Lower lobe of right lung (tissue), 2 donors: ENCODE results near the gene TNIP2. TPM values are rescaled to one million over a fixed set of nuclear protein-coding genes. Genes with fewer than 3 reads are reported as not detected.
"Not testable (repeated sequence)": the region's sequence is repeated elsewhere in the genome, so short reads cannot be mapped to it uniquely, and the experiment has no call there.

Experiments
- ATAC-seq, 2 donors: fragments of 200-7000 bp; cut with Tn5 transposase; one replicate each; pipeline ENCODE4 v1.9.1; 2020 to 2022; ENCODE audit warnings: mild to moderate bottlenecking in 2 of 2, moderate library complexity in 2 of 2
- DNase-seq: peaks from one replicate; pipeline ENCODE4 v3.0.0-alpha.2; 2020
- H3K27ac ChIP-seq: fragments of 200-600 bp; one replicate; pipeline ENCODE4 v1.8.0; 2022
- H3K27me3 ChIP-seq: fragments of 200-600 bp; one replicate; pipeline ENCODE4 v1.8.0; 2022; ENCODE audit warnings: low read depth
- H3K36me3 ChIP-seq: fragments of 200-600 bp; one replicate; pipeline ENCODE4 v1.8.0; 2022; ENCODE audit warnings: mild to moderate bottlenecking
- H3K4me1 ChIP-seq: fragments of 200-600 bp; one replicate; pipeline ENCODE4 v1.8.0; 2022
- H3K4me3 ChIP-seq: fragments of 200-600 bp; one replicate; pipeline ENCODE4 v1.8.0; 2022; ENCODE audit warnings: mild to moderate bottlenecking
- H3K9me3 ChIP-seq: fragments of 200-600 bp; one replicate; pipeline ENCODE4 v1.8.0; 2022
- intact Hi-C: fragments of 100-400 bp; cut with DNase I; formaldehyde crosslinking; loops from one replicate; pipeline ENCODE4 v1.11.0; 2022
- total RNA-seq: library from RNA; stranded (reverse); fragmentation: NEBNext Ultra II Directional; extraction: Animal tissue kit (Norgen Biotek cat#: 25700); gene quantifications from one replicate; pipeline ENCODE4 v1.2.1, GENCODE V29; 2021
- TF ChIP-seq, protein P1 (sequence below): fragments of 200-600 bp; IDR thresholded peaks from one replicate; pipeline ENCODE4 v1.8.0; 2022; ENCODE audit warnings: antibody characterized with exemption, mild to moderate bottlenecking
- donor health status: DM: no; HTN: yes; CAD: no; lungs with severe emphysema.

TNIP2 gene
- total RNA-seq, 1 donor from 2014 or later: 36.7 TPM

- intact Hi-C loops: no loop called here
- no peak overlapping the region for H3K4me3 ChIP-seq
- ATAC-seq (peak in 1 of 2 donors; percentile 8), DNase-seq (no peak)
- H3K36me3 ChIP-seq: peaks cover 39% of the 10 kb centered on the region
- no peaks in the 10 kb centered on the region for H3K27me3 ChIP-seq
- peaks cover 6% of the 10 kb centered on the region for H3K9me3 ChIP-seq
- H3K4me1 ChIP-seq: no peaks in the 10 kb centered on the region
- TF ChIP-seq, protein P1, sequence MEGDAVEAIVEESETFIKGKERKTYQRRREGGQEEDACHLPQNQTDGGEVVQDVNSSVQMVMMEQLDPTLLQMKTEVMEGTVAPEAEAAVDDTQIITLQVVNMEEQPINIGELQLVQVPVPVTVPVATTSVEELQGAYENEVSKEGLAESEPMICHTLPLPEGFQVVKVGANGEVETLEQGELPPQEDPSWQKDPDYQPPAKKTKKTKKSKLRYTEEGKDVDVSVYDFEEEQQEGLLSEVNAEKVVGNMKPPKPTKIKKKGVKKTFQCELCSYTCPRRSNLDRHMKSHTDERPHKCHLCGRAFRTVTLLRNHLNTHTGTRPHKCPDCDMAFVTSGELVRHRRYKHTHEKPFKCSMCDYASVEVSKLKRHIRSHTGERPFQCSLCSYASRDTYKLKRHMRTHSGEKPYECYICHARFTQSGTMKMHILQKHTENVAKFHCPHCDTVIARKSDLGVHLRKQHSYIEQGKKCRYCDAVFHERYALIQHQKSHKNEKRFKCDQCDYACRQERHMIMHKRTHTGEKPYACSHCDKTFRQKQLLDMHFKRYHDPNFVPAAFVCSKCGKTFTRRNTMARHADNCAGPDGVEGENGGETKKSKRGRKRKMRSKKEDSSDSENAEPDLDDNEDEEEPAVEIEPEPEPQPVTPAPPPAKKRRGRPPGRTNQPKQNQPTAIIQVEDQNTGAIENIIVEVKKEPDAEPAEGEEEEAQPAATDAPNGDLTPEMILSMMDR: no peak
- no peak overlapping the region for H3K27ac ChIP-seq
These were observed 23.6 kb downstream of the TNIP2 start for GRCh38 chr4:2732526-2732925.

DNA sequence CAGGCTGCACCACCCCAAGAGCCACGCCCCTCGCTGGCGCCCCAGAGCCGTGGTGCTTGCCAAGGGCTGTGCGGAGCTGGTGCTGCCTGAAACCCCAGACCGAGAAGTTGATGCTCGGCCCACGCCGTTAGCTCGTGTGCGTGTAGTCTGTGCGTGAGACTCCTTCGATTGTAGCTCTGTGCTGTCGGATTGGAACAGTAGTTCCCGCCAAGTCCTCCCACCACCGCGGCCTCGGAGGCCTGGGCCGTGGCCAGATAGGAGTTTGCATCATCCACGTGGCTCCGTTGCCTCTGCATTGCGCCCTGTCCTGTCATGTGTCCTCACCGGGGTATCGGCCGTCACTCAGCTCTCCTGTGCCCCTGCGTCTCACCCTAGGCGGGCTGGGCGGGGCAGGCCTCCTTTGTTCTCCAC, 24.2 kb downstream of the TNIP2 start:
- DNase-seq (no peak), ATAC-seq (peak in 1 of 2 donors; percentile 31)
- intact Hi-C loops: no loop called here
- Histone ChIP-seq H3K4me3 (no peak overlapping the region), H3K27ac (no peak overlapping the region), H3K27me3 (no peaks in the 10 kb centered on the region), H3K4me1 (no peaks in the 10 kb centered on the region), H3K36me3 (peaks cover 39% of the 10 kb centered on the region), H3K9me3 (peaks cover 6% of the 10 kb centered on the region)
- TF ChIP-seq, protein P1: no peak

GRCh38 chr4:2729533-2729875, 26.6 kb downstream of the TNIP2 start:
- H3K27ac ChIP-seq: no peak overlapping the region
- DNase-seq (no peak), ATAC-seq (no peak)
- H3K36me3 ChIP-seq: peaks cover 55% of the 10 kb centered on the region
- H3K4me3 ChIP-seq: no peak overlapping the region
- TF ChIP-seq, protein P1: no peak
- no peaks in the 10 kb centered on the region for H3K4me1 ChIP-seq
- H3K9me3 ChIP-seq: no peaks in the 10 kb centered on the region
- intact Hi-C loops: no loop called here
- no peaks in the 10 kb centered on the region for H3K27me3 ChIP-seq

- intact Hi-C loops: no loop called here
- TF ChIP-seq, protein P1: no peak
- Histone ChIP-seq H3K36me3 (peaks cover 58% of the 10 kb centered on the region), H3K9me3 (no peaks in the 10 kb centered on the region), H3K27me3 (no peaks in the 10 kb centered on the region), H3K27ac (no peak overlapping the region), H3K4me1 (no peaks in the 10 kb centered on the region), H3K4me3 (no peak overlapping the region)
- DNase-seq: no peak
- no peak for ATAC-seq
These were observed 27.2 kb downstream of the TNIP2 start for GRCh38 chr4:2728806-2729532.

GRCh38 chr4:2728221-2728620, 27.9 kb downstream of the TNIP2 start:
- no peak for ATAC-seq
- intact Hi-C loops: no loop called here
- Histone ChIP-seq H3K9me3 (no peaks in the 10 kb centered on the region), H3K4me3 (no peak overlapping the region), H3K4me1 (no peaks in the 10 kb centered on the region), H3K36me3 (peaks cover 51% of the 10 kb centered on the region), H3K27ac (no peak overlapping the region), H3K27me3 (no peaks in the 10 kb centered on the region)
- TF ChIP-seq, protein P1: no peak
- no peak for DNase-seq

- ATAC-seq, H3K4me3 ChIP-seq, H3K27ac ChIP-seq, H3K9me3 ChIP-seq, intact Hi-C loops, H3K4me1 ChIP-seq, H3K27me3 ChIP-seq, DNase-seq: not testable (repeated sequence)
- peaks cover 44% of the 10 kb centered on the region for H3K36me3 ChIP-seq
These were observed 29.3 kb downstream of the TNIP2 start for GRCh38 chr4:2726881-2727280.
